Peyer's patch (tissue), 4 donors: ENCODE data around the gene SLCO1B3. TPM values are rescaled to one million over a fixed set of nuclear protein-coding genes. Genes with fewer than 3 reads are reported as not detected.

Experiments used
- DNase-seq, 3 donors: peaks; one replicate each; pipeline ENCODE4 v3.0.0-alpha.2; 2017 to 2019
- H3K27ac ChIP-seq, 4 donors: fragments of 200-600 bp; sonication (generic); one replicate each; pipeline ENCODE4 v1.5.1; 2016 to 2019
- H3K27me3 ChIP-seq, 2 donors: fragments of 200-600 bp; sonication (generic); one replicate each; pipeline ENCODE4 v1.5.1; 2019
- H3K36me3 ChIP-seq, 3 donors: fragments of 200-600 bp; sonication (generic); one replicate each; pipeline ENCODE4 v1.5.1; 2016 to 2019
- H3K4me1 ChIP-seq, 4 donors: fragments of 200-600 bp; sonication (generic); one replicate each; pipeline ENCODE4 v1.5.1; 2016 to 2019
- H3K4me3 ChIP-seq, 4 donors: fragments of 200-600 bp; sonication (generic); 1 replicate in 3 of 4; 2 replicates in 1 of 4; pipeline ENCODE4 v1.5.1; 2016 to 2019; ENCODE audit warnings: mild to moderate bottlenecking in 1 of 4
- H3K9me3 ChIP-seq, 4 donors: fragments of 200-600 bp; sonication (generic); one replicate each; pipeline ENCODE4 v1.5.1; 2016 to 2019; ENCODE audit warnings: mild to moderate bottlenecking in 1 of 4
- POLR2A ChIP-seq, 2 donors: fragments of 450-650 bp; IDR thresholded peaks; one replicate each; pipeline ENCODE4 v1.5.1; 2017; ENCODE audit warnings: antibody characterized with exemption in 2 of 2, mild to moderate bottlenecking in 2 of 2, moderate library complexity in 2 of 2
- total RNA-seq, 4 donors: library from RNA; depleted of rRNA; stranded (reverse); fragments of >200 nt; gene quantifications; one replicate each; pipeline ENCODE4 v1.1.0, GENCODE V29; 2016
- TF ChIP-seq, protein P1 (sequence below), 6 experiments: fragments of 450-650 bp in 4 of 6; fragments of 200-600 bp in 2 of 6; sonication (generic) in 1 of 6; IDR thresholded peaks; one replicate each; pipeline ENCODE4 v1.5.1; 2017 to 2019; ENCODE audit warnings: antibody characterized with exemption in 6 of 6, mild to moderate bottlenecking in 3 of 6, moderate library complexity in 1 of 6

The SLCO1B3 gene
- total RNA-seq, 4 donors from 2014 or later = not detected

DNA sequence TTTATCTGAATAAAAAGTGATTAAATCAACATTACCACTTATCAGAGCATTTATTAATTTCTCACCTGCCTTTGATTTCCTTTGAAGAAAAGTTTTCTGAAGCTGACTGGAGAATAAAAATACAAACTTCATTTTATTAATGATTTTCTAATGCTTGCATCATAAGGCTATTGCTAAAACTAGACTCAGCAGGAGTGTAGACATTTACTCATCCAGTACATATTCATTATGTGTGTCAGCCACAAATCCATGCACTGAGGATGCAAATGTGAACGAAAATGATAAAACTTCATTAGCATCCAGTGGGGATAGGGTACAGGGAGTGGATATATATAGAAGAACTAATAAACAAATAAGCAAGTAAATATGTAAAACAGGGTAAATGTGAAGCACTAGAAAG is 74.6 kb downstream of the SLCO1B3 start:
- TF ChIP-seq, protein P1, sequence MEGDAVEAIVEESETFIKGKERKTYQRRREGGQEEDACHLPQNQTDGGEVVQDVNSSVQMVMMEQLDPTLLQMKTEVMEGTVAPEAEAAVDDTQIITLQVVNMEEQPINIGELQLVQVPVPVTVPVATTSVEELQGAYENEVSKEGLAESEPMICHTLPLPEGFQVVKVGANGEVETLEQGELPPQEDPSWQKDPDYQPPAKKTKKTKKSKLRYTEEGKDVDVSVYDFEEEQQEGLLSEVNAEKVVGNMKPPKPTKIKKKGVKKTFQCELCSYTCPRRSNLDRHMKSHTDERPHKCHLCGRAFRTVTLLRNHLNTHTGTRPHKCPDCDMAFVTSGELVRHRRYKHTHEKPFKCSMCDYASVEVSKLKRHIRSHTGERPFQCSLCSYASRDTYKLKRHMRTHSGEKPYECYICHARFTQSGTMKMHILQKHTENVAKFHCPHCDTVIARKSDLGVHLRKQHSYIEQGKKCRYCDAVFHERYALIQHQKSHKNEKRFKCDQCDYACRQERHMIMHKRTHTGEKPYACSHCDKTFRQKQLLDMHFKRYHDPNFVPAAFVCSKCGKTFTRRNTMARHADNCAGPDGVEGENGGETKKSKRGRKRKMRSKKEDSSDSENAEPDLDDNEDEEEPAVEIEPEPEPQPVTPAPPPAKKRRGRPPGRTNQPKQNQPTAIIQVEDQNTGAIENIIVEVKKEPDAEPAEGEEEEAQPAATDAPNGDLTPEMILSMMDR (IDR thresholded peaks at IDR 0.05) = no peak
- TF ChIP-seq POLR2A (IDR thresholded peaks at IDR 0.05) = no peak
- H3K36me3 ChIP-seq = no peaks in the 10 kb centered on the region
- no peaks in the 10 kb centered on the region for H3K27me3 ChIP-seq
- no peak overlapping the region for H3K4me3 ChIP-seq
- no peak overlapping the region for H3K27ac ChIP-seq
- H3K9me3 ChIP-seq = no peaks in the 10 kb centered on the region
- no peaks in the 10 kb centered on the region for H3K4me1 ChIP-seq
- no peak for DNase-seq

DNA sequence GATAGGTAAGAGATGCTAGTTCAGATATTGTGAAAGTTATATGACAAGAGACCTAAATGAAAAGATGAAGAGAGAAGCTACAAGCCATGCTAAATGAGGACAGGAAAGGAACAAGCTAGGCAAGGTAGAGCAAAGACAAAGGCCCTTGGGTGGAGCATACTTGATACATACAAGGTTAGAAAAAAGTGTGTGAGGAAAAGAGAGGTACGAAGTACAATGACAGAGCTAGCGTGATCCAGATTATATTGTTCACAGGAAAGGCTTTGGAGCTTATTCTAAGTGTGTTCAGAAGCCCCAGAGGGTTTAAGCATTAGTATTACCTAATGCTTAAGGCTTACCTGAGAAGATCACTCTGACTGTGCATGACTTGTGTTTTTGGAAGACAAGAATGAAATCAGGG is 75.0 kb downstream of the SLCO1B3 start:
- TF ChIP-seq POLR2A (IDR thresholded peaks at IDR 0.05) = no peak
- TF ChIP-seq, protein P1 (IDR thresholded peaks at IDR 0.05) = no peak
- Histone ChIP-seq H3K4me1 (no peaks in the 10 kb centered on the region), H3K27ac (no peak overlapping the region), H3K36me3 (no peaks in the 10 kb centered on the region), H3K9me3 (no peaks in the 10 kb centered on the region), H3K4me3 (no peak overlapping the region), H3K27me3 (no peaks in the 10 kb centered on the region)
- DNase-seq = no peak

DNA sequence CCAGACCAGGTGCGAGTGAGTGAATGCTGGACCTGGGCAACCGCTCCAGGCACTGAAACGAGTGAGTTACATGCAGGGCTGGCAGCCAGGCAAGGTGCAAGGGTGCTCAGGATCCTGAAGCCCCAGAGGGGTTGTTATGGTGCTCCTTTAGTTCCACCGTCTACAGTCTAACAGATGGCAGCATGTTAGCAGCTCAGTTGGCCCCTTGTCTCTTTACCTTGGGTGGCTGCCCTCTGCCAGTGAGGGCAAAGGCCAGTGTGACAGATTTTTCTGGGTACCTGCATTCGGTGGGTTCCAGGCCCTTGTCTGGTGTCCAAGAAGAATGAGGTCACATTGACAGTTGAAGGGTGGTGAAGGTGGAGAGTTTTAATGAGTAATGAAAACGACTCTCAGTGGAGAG is 106.8 kb downstream of the SLCO1B3 start:
- TF ChIP-seq, protein P1 (IDR thresholded peaks at IDR 0.05) = no peak
- TF ChIP-seq POLR2A (IDR thresholded peaks at IDR 0.05) = no peak

DNA sequence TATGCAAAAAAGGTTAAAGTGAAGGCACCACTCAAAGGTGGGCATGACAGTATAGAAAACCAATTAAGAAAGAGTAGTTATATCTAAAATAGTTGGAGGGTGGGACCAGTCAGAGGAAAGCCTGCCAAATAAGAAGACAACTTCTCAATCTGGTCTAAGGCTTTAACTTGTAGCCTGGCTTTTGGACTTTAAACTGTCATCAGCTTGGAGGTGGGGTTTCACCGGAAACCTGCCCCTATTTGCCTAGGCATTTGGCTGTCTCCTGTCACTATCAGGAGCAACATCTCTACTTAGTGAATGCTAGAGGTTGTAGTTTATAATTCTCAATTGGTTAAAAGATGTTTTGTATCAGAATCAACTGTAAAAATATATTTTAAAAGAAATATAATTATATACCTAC is 107.3 kb downstream of the SLCO1B3 start:
- no peak for TF ChIP-seq POLR2A (IDR thresholded peaks at IDR 0.05)
- TF ChIP-seq, protein P1 (IDR thresholded peaks at IDR 0.05) = no peak
- no peak for DNase-seq

More for the DNA sequence above, 106.8 kb downstream of the SLCO1B3 start:
- Histone ChIP-seq H3K27me3 (no peaks in the 10 kb centered on the region), H3K4me3 (no peak overlapping the region), H3K9me3 (peaks cover 0 to 2% (median 0%) of the 10 kb centered on the region in 4 donors), H3K36me3 (no peaks in the 10 kb centered on the region), H3K4me1 (no peaks in the 10 kb centered on the region), H3K27ac (no peak overlapping the region)
- DNase-seq = no peak

DNA sequence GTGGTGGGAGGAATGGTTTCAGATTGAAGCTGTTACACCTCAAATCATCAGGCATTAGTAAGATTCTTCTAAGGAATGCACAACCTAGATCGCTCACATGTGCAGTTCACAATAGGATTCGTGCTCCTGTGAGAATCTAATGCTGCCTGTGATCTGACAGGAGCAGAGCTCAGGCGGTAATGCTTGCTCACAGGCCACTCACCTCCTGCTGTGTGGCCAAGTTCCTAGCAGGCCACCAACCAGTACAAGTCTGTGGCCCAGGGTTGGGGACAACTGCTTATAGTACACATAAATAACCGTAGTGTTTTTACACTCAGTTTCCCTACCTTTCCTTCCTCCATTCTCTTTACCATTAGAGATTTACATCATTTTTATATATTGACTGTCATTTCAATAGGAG is 121.4 kb downstream of the SLCO1B3 start:
- H3K4me1 ChIP-seq = no peaks in the 10 kb centered on the region
- H3K4me3 ChIP-seq = no peak overlapping the region
- TF ChIP-seq, protein P1 (IDR thresholded peaks at IDR 0.05) = no peak
- no peak for TF ChIP-seq POLR2A (IDR thresholded peaks at IDR 0.05)

More for the DNA sequence above, 107.3 kb downstream of the SLCO1B3 start:
- no peaks in the 10 kb centered on the region for H3K4me1 ChIP-seq
- no peak overlapping the region for H3K27ac ChIP-seq
- no peaks in the 10 kb centered on the region for H3K27me3 ChIP-seq
- peaks cover 0 to 2% (median 0%) of the 10 kb centered on the region in 4 donors for H3K9me3 ChIP-seq
- no peaks in the 10 kb centered on the region for H3K36me3 ChIP-seq
- no peak overlapping the region for H3K4me3 ChIP-seq

DNA sequence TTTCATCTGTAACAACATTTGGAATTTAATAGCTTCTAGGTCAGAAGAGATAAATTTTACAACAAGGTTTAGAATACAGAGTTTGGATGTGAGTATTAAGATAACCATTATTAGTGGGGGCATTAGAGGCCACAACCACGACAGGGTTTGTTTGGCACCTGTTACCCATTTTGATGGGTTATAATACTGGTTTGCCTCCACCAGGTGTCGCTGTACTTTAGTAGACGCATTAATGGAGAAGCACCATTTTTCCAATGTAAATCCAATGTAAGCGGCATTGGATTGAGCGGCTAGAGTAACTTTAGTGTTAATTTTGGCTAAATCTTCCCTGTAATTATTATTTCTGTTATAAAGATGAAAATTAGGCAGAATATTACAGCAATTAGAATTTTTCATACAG is 136.2 kb downstream of the SLCO1B3 start:
- DNase-seq = peak in 1 of 3 donors; percentile 46
- no peaks in the 10 kb centered on the region for H3K27me3 ChIP-seq
- TF ChIP-seq, protein P1 (IDR thresholded peaks at IDR 0.05) = peak in 3 of 6 experiments; percentile 7 to 36 (median 24)
- no peak for TF ChIP-seq POLR2A (IDR thresholded peaks at IDR 0.05)
- H3K4me3 ChIP-seq = no peak overlapping the region
- no peak overlapping the region for H3K27ac ChIP-seq
- no peaks in the 10 kb centered on the region for H3K9me3 ChIP-seq
- no peaks in the 10 kb centered on the region for H3K36me3 ChIP-seq
- no peaks in the 10 kb centered on the region for H3K4me1 ChIP-seq

More for the DNA sequence above, 121.4 kb downstream of the SLCO1B3 start:
- no peaks in the 10 kb centered on the region for H3K9me3 ChIP-seq
- H3K27me3 ChIP-seq = no peaks in the 10 kb centered on the region
- H3K36me3 ChIP-seq = no peaks in the 10 kb centered on the region
- no peak for DNase-seq
- H3K27ac ChIP-seq = no peak overlapping the region
